Measurements from ENCODE around the gene PRKCE. TPM values are rescaled to one million over a fixed set of nuclear protein-coding genes. Genes with fewer than 3 reads are reported as not detected.
A peak's percentile ranks its signal among the peaks of the same experiment; 100 is the strongest.

The PRKCE gene
- total and polyA plus RNA-seq, 2 of the 8 experiments (the other 6 are each of a cell fraction or from before 2014, with no cell fraction given): 0.54 to 2.1 TPM

DNA sequence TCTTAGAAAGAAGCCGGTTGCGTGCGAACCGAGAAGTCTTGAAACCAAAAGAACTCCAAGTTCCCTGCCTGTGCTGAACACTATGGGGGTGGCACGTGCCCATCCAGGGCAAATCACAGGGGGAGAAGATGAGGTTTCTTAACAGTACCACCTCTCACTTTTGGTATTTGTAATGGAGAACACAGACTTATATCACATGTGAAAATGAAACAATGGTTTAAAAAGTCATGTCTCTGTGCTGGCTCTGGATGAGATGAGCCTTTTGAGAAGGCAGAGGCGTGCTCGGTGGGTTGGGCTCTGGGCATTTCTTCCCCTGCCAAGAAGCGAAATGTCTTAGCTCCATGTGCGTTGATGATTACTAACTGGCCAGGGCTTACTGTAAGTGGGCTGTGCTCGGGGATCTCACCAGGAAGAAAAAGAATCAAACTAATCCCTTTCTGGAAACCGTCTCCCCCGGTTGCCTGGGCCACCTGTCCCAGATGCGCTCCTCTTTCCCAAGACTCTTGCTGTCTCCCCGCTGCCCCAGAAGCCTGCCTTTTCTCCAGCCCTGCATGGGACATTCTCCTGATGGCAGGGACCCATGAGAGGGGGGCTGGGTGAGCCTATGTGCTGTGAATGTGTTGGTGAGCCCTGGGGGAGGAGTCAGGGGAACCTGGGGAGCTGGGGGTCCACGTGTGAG is 252.9 kb downstream of the PRKCE start:
- H3K18ac ChIP-seq (ENCODE audit: extremely low read depth, low read length): no peak overlapping the region
- H2AK5ac ChIP-seq (ENCODE audit: low read depth, low read length): no peak overlapping the region
- H2BK120ac ChIP-seq (replicated peaks; ENCODE audit: low read depth, low read length): no peak overlapping the region
- H2BK15ac ChIP-seq (ENCODE audit: low read length): no peak overlapping the region
- no peak overlapping the region for H3K27ac ChIP-seq (ENCODE audit: low read depth, low read length)
- DNase-seq (ENCODE audit: low read depth in 1 of 2, low spot score in 2 of 2) (no peak), FAIRE-seq (no peak)
- POLR2A ChIA-PET (ENCODE audit: partially characterized antibody): no interaction called here
- TF ChIP-seq SIN3A (conservative IDR thresholded peaks at IDR 0.05 in 1 of 2, IDR thresholded peaks at IDR 0.05 in 1 of 2; ENCODE audit: low read depth in 1 of 2, low read length in 2 of 2) (no peak), KDM5A (IDR thresholded peaks at IDR 0.05; ENCODE audit: low read length) (no peak), MAFK (IDR thresholded peaks at IDR 0.05; ENCODE audit: low read depth, low read length) (no peak), TAF7 (optimal IDR thresholded peaks at IDR 0.05; ENCODE audit: borderline replicate concordance, low read depth, low read length) (no peak), TBP (IDR thresholded peaks at IDR 0.05; ENCODE audit: low read depth, low read length) (no peak), RAD21 (IDR thresholded peaks at IDR 0.05 in 1 of 2, conservative IDR thresholded peaks at IDR 0.05 in 1 of 2; ENCODE audit: low read depth in 2 of 2, low read length in 2 of 2) (no peak), POU5F1 (IDR thresholded peaks at IDR 0.05; ENCODE audit: low read depth, low read length) (no peak), NANOG (IDR thresholded peaks at IDR 0.05; ENCODE audit: insufficient read depth, low read depth, low read length, poor library complexity, severe bottlenecking) (no peak), SP1 (IDR thresholded peaks at IDR 0.05; ENCODE audit: low read depth, low read length) (no peak), RXRA (IDR thresholded peaks at IDR 0.05; ENCODE audit: insufficient read depth, low read depth, low read length) (no peak)
- CTCF ChIA-PET (ENCODE audit: partially characterized antibody): interaction anchor here (1.2 to 1.4 kb wide), 4 partner anchors 9 to 112 kb away, joined by 3 to 4 read pairs (median 3); no protein-coding TSS in a partner anchor
- H3K4me2 ChIP-seq (ENCODE audit: insufficient read depth in 1 of 2, low read depth in 2 of 2, low read length in 2 of 2): no peak overlapping the region
- H4K8ac ChIP-seq (ENCODE audit: extremely low read depth, insufficient read depth, low read length): peak overlapping the region; percentile 35; the same call in 1 of the 2 replicates
- no peak overlapping the region for H2AFZ ChIP-seq (ENCODE audit: low read length)
- H3K14ac ChIP-seq (ENCODE audit: insufficient read length): no peak overlapping the region
- 88% methylated on average over 15 of the region's 15 CpGs; no CpG with 5 or more reads in 1 of the 2 experiments for WGBS, 2 experiments (ENCODE audit: extremely low coverage in 1 of 2, insufficient coverage in 1 of 2, insufficient read length in 1 of 2, insufficient replicate concordance in 2 of 2, low coverage in 1 of 2, low lambda C conversion rate in 2 of 2, missing lambda C conversion rate in 1 of 2)
- H3K36me3 ChIP-seq (ENCODE audit: control insufficient read depth in 2 of 4, insufficient read depth in 4 of 4, low read length in 3 of 4): no peaks in the 10 kb centered on the region
- no peak overlapping the region for H3K4ac ChIP-seq (replicated peaks; ENCODE audit: insufficient read length, low read depth, low read length)
- H3K79me1 ChIP-seq (ENCODE audit: low read depth, low read length): no peaks in the 10 kb centered on the region
- no peak overlapping the region for H2BK5ac ChIP-seq (ENCODE audit: low read depth, low read length)
- H2BK20ac ChIP-seq (ENCODE audit: low read length): no peak overlapping the region
- H4K5ac ChIP-seq (ENCODE audit: insufficient read length, low read depth, low read length): no peak overlapping the region
- H3K9ac ChIP-seq (replicated peaks in 1 of 4; ENCODE audit: extremely low read depth in 1 of 4, low read depth in 3 of 4, low read length in 3 of 4): no peak overlapping the region
- no peak overlapping the region for H4K91ac ChIP-seq (replicated peaks; ENCODE audit: insufficient read length, low read length)
- H3K4me3 ChIP-seq (ENCODE audit: extremely low read depth in 1 of 4, insufficient read depth in 2 of 4, low read depth in 3 of 4, low read length in 4 of 4): no peak overlapping the region
- no peaks in the 10 kb centered on the region for H3K79me2 ChIP-seq (ENCODE audit: control insufficient read depth in 1 of 2, insufficient read depth in 2 of 2, low read length in 2 of 2)
- H3K4me1 ChIP-seq (replicated peaks in 1 of 4; ENCODE audit: control insufficient read depth in 3 of 4, insufficient read depth in 4 of 4, low read length in 3 of 4): no peaks in the 10 kb centered on the region; a peak in 1 of 7 replicates
- H3K23ac ChIP-seq (ENCODE audit: insufficient read length): no peak overlapping the region
- H4K20me1 ChIP-seq (replicated peaks in 1 of 2; ENCODE audit: control insufficient read depth in 1 of 2, insufficient read depth in 2 of 2, low read length in 2 of 2): no peaks in the 10 kb centered on the region
- H3K56ac ChIP-seq (replicated peaks; ENCODE audit: insufficient read length, low read depth, low read length): no peak overlapping the region
- no peaks in the 10 kb centered on the region for H3K9me3 ChIP-seq (ENCODE audit: insufficient read depth in 2 of 2, low read depth in 1 of 2, low read length in 1 of 2)
- no peak overlapping the region for H2BK12ac ChIP-seq (ENCODE audit: low read depth, low read length)
- H3K27me3 ChIP-seq (replicated peaks in 1 of 4; ENCODE audit: control insufficient read depth in 3 of 4, extremely low read depth in 1 of 4, insufficient read depth in 3 of 4, low read length in 3 of 4): no peaks in the 10 kb centered on the region
- no peaks in the 10 kb centered on the region for H3K23me2 ChIP-seq (ENCODE audit: low read depth, low read length)
